HG03432 (cell line): ENCODE results near the gene FAM131C.
A peak's percentile ranks its signal among the peaks of the same experiment; 100 is the strongest.
"Not testable (repeated sequence)": the region's sequence is repeated elsewhere in the genome, so short reads cannot be mapped to it uniquely, and the experiment has no call there.

Experiments
- ATAC-seq: cut with Tn5 transposase; IDR thresholded peaks from one replicate; pipeline ENCODE4 v1.9.1; 2021; ENCODE audit warnings: mild to moderate bottlenecking, moderate library complexity; ENCODE audit not compliant: unreplicated experiment

Gene FAM131C

DNA sequence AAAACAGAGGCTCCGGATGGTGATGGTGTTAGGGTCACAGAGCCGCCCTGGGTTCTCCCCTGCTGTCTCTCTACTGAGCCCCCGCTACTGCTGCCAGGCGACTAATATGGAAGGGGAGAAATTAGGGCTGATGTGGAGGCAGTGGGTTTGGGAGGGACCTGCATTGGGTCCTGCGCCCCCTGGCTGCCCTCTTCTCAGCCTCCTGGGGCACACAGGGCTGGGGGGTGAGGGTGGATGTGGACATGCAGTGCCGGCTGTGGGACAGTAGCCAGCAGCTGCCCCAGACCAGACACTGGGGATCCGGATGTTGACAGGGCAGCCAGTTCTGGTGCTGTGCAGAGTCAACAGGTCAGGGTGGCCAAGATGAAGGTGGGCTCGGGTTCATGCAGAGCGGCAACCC, 31.4 kb downstream of the FAM131C start:
- no peak for ATAC-seq

DNA sequence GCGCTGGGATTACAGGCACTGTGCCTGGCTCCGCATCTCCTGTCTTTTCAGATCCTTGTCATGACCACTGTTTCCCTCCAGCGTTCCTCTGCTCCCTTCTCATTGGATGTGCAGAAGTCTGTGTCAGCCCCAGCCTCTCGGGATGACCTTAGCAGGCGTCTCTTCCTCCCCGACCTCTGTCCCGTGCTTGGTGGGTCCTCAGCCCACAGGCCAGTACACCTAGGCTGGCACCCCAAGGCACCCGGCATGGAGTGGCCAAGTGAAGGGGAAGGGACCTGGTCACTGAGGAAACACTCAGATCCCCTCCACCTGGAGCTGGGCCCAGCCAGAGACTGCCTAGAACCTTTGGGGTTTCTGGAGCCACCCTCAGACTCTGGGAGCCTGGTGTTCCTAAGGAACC, 32.3 kb downstream of the FAM131C start:
- no peak for ATAC-seq

GRCh38 chr1:16039871-16040270, 33.6 kb downstream of the FAM131C start:
- not testable (repeated sequence) for ATAC-seq

- ATAC-seq, result no peak
These were observed 34.9 kb downstream of the FAM131C start for GRCh38 chr1:16038620-16038912.

DNA sequence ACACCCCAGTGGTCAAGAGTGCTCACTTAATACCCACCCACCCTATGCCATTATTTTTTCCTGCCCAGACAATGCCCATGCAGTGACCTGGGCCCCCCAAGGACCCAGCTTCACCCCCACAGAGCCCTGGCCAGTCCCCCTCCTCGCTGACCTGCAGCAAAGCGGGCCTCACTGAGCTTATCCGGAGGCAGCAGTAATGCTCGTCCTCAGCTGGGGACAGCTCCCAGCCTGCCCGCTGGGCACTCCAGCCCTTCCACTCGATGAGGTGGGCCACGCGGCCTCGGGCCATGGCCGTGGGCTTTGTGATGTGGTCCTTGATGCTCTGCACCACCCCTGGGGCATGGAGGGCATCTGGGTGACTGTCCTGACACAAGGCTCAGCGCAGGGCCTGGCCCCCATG, 37.0 kb downstream of the FAM131C start:
- ATAC-seq, result not testable (repeated sequence)

- not testable (repeated sequence) for ATAC-seq
These were observed 40.3 kb downstream of the FAM131C start for GRCh38 chr1:16033103-16033632.

DNA sequence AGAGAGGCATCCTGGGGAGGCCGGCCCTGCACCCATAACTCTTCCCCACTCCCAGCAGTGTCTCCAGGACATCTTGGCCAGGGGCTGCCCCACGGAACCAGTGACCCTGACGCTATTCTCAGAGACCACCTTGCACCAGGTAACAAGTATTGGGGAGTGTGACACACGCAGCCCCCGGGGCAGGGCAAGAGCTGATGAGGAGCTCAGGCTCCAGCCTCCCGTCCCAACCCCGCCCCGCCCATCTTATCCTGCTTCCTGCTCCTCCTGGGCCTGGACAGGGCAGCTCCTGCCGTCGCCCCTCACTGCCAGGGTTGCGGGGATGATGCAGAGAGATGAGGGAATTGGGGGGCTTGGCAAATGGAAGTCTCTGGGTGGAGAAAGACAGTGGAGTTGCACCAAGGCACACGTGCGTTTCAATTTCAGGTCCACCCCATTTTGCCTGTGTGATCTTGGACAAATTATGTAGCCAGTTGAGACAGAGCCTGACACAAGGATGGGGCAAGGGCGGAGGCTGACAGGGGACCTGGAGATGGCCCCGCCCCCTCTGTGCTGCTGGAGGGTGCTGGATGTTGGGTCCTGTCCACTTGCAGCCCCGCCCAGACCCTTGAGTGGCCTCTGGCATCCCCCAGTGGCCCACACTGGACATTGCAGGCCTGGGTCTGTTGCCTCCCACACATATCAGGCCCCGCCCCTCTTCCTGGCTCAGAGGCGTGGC, 40.9 kb downstream of the FAM131C start:
- peak; percentile 67 for ATAC-seq

DNA sequence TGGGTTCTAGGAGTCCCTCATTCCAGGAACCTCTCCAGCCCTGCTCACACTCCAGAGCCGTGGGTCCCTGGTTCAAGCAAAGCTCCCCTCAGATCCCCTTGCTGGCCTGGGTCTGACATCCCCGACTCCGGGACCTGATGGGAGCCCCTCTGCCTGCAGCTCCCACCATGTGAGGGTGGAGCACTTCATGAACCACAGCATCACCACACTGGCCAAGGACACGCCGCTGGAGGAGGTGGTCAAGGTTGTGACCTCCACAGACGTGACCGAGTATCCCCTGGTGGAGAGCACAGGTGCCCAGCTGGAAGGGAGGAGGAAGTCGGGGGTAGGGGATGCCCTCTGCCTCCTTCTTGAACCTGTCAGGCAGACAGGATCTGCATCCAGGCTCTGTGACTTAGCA, 41.9 kb downstream of the FAM131C start:
- no peak for ATAC-seq

GRCh38 chr1:16029288-16029687, 44.2 kb downstream of the FAM131C start:
- no peak for ATAC-seq

DNA sequence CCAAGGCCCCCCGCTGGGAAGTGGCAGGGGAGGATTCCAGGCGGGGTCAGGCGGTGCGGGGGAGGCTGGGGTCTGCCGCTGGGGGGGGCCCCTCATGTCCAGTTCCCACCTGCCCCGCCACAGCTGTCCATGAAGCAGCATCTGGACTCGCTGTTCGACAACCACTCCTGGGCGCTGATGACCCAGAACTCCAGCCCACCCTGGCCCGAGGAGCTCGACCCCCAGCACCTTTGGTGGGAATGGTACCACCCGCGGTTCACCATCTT, 44.5 kb downstream of the FAM131C start:
- ATAC-seq, result not testable (repeated sequence)

- no peak for ATAC-seq
These were observed 45.0 kb downstream of the FAM131C start for GRCh38 chr1:16028237-16029002.

GRCh38 chr1:16026723-16027484, 46.5 kb downstream of the FAM131C start:
- no peak for ATAC-seq

DNA sequence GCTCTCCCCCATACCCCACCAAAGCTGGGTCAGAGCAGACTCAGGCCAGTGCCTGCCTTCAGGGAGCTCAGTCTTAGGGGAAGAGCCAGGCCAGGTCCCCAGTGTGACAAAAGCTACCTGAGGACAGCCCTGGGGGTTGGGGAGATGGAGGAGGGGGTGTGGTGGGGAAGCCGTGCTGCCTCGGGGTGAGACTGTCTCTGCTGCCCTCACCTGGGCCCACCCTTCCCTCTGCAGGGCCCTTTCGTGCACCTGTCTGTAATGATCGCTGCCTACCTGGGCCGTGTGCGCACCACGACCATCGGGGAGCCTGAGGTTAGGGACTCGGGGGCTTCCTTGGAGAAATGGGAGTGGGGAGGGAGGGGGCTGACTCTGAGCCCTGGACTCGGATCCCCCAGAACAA, 47.1 kb downstream of the FAM131C start:
- not testable (repeated sequence) for ATAC-seq

DNA sequence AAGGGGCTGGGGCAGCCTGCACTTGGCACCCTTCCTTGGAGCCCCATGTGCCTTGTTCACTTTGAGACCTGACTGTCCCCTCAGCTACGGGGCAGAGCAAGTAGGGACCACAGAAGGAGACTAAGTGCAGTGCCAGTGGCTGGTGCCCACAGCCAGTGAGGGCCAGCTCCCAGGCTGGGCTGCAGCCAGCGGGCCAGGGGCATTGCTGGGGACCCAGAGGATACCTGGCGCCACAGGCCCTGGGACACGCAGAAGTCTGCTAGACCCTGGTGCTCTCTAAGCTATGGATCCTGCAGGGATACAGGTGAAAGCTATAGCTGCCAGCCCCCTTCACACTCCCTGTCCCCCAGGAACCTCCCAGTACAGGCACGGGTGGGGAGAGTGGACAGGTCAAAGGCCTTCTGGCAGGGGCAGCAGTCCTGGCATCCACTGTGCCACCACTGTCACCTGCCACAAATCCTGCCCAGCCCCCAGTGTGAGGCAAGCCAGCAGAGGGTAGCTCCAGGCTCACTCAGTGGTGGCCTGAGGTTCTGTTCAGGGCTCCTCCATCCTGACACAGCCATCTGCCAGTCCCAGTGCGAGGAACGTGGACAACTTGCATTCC, 50.3 kb downstream of the FAM131C start:
- ATAC-seq, result no peak

- ATAC-seq, result no peak
These were observed 51.1 kb downstream of the FAM131C start for GRCh38 chr1:16022393-16022792.

GRCh38 chr1:16021681-16022080, 51.8 kb downstream of the FAM131C start, which contains the start of gene CLCNKA:
Gene CLCNKA (plus strand): TSS chr1:16022036. CDS start chr1:16022620, 584 bp downstream.
- ATAC-seq, result no peak

GRCh38 chr1:16020878-16021277, 52.6 kb downstream of the FAM131C start:
- not testable (repeated sequence) for ATAC-seq

- ATAC-seq, result no peak
These were observed 53.1 kb downstream of the FAM131C start for GRCh38 chr1:16020325-16020724.

DNA sequence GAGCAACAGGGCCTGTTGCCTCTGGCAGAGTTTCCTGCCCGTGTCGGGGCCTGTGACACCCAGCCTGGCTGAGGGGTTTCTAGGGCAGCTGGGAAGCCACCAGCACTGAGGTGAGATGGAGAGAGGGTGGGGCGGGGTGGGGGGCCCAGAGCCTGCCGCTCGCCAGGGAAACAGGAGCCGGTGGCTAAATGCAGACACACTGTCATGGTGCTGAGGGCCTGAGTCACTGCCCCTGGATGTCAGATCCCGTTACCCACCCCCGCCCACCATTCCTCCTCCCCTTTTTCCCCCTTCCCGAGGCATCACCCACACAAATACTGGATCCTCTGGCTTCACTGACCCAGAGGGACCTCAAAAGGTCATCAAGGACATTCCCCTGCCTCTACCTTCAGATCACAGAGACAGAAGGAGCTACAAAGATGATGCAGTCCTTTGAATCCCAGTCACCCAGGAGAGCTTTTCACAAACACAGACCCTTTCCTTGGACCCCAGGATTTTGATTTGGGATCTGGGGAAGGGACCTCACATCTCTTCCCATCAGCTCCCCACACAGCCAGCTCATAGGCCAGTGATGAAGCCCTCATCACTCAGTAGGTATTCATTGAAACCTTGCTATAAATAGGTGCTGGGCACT, 53.7 kb downstream of the FAM131C start:
- no peak for ATAC-seq

DNA sequence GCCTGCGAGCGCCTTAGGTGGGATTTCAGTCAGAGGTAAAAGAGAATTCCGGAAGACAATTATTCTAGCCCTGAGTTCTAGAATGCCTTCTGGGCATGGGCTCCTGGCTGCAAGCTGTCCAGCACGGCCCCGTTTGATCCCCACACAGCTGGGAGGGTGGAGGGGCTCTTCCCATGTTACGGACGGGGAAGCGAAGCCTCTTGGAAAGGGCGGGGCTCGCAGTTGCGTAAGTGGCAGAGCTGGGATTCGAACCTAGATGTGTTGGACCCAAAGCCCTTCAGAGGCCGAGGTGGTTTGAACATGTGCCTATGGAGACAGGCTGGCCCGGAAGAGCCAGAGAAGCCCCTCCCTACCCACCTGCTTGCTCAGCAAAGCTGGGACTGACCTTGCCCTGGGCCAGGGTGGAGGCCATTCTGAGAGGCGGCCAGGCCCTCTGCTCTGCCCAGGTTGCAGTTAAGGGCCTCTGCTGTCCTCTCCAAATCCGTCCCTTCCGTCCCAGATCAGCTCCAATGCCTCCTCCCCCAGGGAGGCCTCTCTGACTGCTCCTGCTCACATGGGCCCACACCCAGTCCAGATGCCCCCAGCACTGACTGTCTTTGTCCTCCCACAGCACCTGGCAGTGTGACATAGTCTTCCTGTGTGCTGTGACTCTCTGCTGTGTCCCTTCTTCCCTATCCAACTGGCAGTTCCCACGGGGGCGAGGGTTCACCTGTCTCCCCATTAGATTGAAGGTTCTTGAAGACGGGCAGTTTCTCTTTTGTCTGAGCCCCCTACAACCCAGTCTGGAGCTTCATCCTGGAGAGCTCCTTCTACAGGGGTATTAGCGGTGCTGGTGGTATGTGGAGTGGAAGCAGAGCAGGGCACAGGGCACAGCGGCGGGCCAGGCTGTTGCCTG, 54.5 kb downstream of the FAM131C start:
- no peak for ATAC-seq
